HL-60 (cell line): ENCODE data around the gene HRAS.

ENCODE experiments used
- GABPA ChIP-seq: IDR thresholded peaks from 2 replicates; pipeline ENCODE4 v1.6.1; 2012; ENCODE audit warnings: low read depth
- POLR2AphosphoS5 ChIP-seq: IDR thresholded peaks from 2 replicates; pipeline ENCODE4 v1.6.1; 2012; ENCODE audit warnings: low read depth
- REST ChIP-seq: IDR thresholded peaks from 2 replicates; pipeline ENCODE4 v1.6.1; 2012; ENCODE audit warnings: low read depth; ENCODE audit not compliant: insufficient replicate concordance
- SPI1 ChIP-seq: IDR thresholded peaks from 2 replicates; pipeline ENCODE4 v1.6.1; 2012; ENCODE audit warnings: low read depth, mild to moderate bottlenecking, borderline replicate concordance
- TF ChIP-seq, protein P1 (sequence below): IDR thresholded peaks from one replicate; pipeline ENCODE4 v1.5.1; 2011; ENCODE audit warnings: low read length, control low read depth, inconsistent platforms; ENCODE audit not compliant: insufficient read depth

DNA sequence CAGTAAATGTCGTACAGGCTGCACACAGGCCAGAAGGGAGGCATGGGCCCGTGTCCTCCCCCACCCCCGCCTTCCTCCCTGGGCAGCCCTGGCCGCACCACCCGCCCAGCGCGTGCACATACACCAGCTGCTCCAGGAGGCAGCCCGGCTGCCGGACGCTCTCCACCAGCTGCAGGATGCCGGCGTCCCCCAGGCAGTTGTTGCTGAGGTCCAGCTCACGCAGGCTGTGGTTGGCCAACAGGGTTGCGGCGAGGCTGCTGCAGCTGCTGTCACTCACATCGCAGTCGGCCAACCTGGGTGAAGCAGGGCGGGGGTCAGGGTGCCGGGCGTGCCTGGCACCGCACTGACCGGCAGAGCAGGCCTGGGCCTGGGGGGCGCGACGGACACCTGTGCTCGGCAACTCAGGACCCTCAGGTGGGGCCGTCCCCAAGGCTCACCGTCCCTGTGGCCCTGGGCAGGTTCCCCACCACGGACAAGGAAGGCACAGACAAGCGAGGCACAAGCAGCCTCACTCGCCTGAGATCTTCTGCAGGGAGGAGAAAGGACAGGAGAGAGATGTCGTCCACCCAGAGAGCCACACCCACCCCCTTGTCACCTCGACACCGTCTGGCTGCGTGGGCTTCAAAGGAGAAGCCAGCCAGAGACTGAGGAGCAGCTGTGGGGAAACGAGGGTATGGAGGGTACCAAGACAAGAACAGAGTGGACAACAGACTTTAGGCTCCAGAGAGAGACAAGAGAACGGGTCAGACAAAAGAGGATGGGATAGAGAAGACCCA, 40.4 kb downstream of the HRAS start:
- TF ChIP-seq, protein P1, sequence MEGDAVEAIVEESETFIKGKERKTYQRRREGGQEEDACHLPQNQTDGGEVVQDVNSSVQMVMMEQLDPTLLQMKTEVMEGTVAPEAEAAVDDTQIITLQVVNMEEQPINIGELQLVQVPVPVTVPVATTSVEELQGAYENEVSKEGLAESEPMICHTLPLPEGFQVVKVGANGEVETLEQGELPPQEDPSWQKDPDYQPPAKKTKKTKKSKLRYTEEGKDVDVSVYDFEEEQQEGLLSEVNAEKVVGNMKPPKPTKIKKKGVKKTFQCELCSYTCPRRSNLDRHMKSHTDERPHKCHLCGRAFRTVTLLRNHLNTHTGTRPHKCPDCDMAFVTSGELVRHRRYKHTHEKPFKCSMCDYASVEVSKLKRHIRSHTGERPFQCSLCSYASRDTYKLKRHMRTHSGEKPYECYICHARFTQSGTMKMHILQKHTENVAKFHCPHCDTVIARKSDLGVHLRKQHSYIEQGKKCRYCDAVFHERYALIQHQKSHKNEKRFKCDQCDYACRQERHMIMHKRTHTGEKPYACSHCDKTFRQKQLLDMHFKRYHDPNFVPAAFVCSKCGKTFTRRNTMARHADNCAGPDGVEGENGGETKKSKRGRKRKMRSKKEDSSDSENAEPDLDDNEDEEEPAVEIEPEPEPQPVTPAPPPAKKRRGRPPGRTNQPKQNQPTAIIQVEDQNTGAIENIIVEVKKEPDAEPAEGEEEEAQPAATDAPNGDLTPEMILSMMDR: no peak
- TF ChIP-seq POLR2AphosphoS5 (no peak; the same call in none of the 2 replicates), SPI1 (no peak), REST (no peak), GABPA (no peak)
